ENCODE measurements around the gene RGP1. TPM values are rescaled to one million over a fixed set of nuclear protein-coding genes. Genes with fewer than 3 reads are reported as not detected.

The RGP1 gene
- polyA plus RNA-seq, 1 of the 3 experiments (the other 2 are of a cell fraction): 16.1 TPM

DNA sequence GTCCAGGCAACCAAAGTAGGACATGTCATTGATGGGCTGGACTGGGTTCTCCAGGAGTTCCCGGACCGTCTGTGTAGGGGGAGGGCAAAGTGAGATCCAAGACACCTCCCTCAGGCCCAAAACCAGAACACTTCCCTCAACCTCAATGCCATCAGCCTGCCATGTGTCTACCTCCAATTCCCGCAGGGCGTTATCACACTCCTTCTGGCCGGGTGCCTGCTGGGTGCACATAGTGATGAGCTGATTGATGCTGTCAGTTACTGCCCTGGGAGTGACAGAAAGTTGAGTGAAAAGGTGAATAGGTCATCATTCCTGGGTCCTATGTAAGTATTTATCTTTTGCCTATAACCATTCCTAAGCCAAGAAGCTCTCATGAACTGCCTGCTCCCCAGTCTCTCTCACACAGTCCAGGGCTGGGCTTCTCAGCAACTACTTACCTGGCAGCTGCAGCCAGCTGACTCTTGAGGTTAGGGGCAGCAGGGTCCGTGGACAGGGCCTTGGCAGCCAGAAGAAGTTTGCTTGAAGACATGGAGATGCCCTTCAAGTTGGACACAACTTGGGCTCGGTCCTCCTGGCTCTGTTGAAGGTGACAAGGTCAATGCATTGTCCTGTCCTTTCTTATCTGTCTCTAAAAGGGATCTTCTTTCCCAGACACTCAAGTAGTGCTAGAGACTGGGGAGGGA, 38.1 kb upstream of the RGP1 start (continued):
- TF ChIP-seq EZH2phosphoT487 (IDR thresholded peaks at IDR 0.05; ENCODE audit: borderline replicate concordance, low read depth) (no peak), FOXM1 (IDR thresholded peaks at IDR 0.05; ENCODE audit: low read depth) (no peak), JUND (IDR thresholded peaks at IDR 0.05) (no peak), RCOR1 (IDR thresholded peaks at IDR 0.05; ENCODE audit: low read length) (no peak)
- TF ChIP-seq, protein P1, sequence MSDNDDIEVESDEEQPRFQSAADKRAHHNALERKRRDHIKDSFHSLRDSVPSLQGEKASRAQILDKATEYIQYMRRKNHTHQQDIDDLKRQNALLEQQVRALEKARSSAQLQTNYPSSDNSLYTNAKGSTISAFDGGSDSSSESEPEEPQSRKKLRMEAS (IDR thresholded peaks at IDR 0.05; ENCODE audit: low read depth): no peak
- TF ChIP-seq, protein P2, sequence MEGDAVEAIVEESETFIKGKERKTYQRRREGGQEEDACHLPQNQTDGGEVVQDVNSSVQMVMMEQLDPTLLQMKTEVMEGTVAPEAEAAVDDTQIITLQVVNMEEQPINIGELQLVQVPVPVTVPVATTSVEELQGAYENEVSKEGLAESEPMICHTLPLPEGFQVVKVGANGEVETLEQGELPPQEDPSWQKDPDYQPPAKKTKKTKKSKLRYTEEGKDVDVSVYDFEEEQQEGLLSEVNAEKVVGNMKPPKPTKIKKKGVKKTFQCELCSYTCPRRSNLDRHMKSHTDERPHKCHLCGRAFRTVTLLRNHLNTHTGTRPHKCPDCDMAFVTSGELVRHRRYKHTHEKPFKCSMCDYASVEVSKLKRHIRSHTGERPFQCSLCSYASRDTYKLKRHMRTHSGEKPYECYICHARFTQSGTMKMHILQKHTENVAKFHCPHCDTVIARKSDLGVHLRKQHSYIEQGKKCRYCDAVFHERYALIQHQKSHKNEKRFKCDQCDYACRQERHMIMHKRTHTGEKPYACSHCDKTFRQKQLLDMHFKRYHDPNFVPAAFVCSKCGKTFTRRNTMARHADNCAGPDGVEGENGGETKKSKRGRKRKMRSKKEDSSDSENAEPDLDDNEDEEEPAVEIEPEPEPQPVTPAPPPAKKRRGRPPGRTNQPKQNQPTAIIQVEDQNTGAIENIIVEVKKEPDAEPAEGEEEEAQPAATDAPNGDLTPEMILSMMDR (IDR thresholded peaks at IDR 0.05): no peak

DNA sequence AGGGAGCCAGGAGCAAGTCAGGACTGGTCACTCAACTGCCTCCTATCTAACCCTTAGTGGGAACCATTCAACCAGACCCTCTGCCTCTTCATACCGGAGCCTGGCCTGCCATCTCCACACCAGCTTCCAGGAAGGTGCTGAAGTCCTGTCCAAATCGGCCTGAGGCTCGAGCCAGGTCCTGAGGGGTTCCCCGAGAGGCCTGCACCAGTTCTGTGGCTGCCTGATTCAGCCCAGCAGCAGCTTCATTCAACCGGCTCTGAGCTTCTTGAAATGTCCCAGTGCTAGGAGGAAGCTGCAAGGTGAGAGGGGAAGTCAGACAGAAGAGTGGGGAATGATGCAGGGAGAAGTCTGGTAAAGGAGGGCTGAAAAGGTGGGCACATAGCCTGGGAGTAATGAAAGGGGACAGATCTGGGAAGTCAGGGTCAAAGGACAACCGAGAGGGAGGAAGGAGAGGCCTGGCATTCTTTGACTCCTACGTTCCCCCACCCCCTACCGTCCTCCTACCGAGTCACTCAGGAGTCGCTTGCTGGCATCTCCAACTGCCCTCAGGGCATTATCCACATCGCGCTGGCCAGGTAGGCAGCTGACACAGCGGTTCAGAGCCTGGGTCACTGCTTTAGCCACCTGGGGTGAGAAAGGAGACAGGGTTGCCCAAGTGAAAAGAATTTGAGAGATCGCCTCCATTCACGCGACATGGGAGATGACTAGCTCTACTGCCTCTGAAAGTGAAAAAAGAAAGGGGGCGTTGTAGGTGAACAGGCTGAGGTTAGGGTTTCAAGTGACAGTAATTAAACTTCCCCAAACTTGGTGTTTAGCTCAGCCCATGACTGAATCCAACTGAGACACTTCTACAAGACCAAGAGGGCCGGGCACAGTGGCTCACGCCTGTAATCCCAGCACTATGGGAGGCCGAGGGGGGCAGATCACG, 37.3 kb upstream of the RGP1 start:
- H3K9me3 ChIP-seq: no peaks in the 10 kb centered on the region
- ChIA-PET POLR2A (no interaction called here), CTCF (interaction anchor here (0.7 to 19.9 kb wide), 8 partner anchors 16 to 158 kb away, joined by 3 to 183 read pairs (median 4); partner anchors contain the start of genes CREB3 and TLN1)
- peaks cover 70 to 84% of the 10 kb centered on the region in 2 experiments for H3K36me3 ChIP-seq (replicated peaks in 1 of 2; ENCODE audit: control insufficient read depth in 1 of 2, insufficient read depth in 2 of 2, low read length in 1 of 2)
- WGBS (ENCODE audit: low lambda C conversion rate): 89% methylated on average over 21 of the region's 21 CpGs
- H3F3A ChIP-seq (replicated peaks; ENCODE audit: insufficient read depth): peaks cover 11% of the 10 kb centered on the region
- no peak overlapping the region for H3K4me2 ChIP-seq
- H3K9ac ChIP-seq: no peak overlapping the region
- no peak overlapping the region for H3K27ac ChIP-seq (ENCODE audit: low read depth in 2 of 2, low read length in 1 of 2)
- no peaks in the 10 kb centered on the region; the same call in 1 of the 2 replicates for H3K79me2 ChIP-seq (ENCODE audit: insufficient read depth)
- no peaks in the 10 kb centered on the region for H3K9me2 ChIP-seq
- DNase-seq: no peak
- H3K4me3 ChIP-seq (ENCODE audit: low read depth in 2 of 2, low read length in 1 of 2): no peak overlapping the region
- H3K27me3 ChIP-seq (ENCODE audit: insufficient read depth): no peaks in the 10 kb centered on the region
- H3K4me1 ChIP-seq (ENCODE audit: control insufficient read depth in 1 of 2, insufficient read depth in 2 of 2, low read depth in 1 of 2, low read length in 1 of 2): no peaks in the 10 kb centered on the region
- H4K20me1 ChIP-seq (ENCODE audit: insufficient read depth): no peaks in the 10 kb centered on the region
- H2AFZ ChIP-seq (ENCODE audit: low read depth): no peak overlapping the region
- TF ChIP-seq EP300 (IDR thresholded peaks at IDR 0.05; ENCODE audit: borderline replicate concordance in 1 of 2, low read depth in 1 of 2, low read length in 1 of 2) (no peak), FOSL2 (IDR thresholded peaks at IDR 0.05; ENCODE audit: borderline replicate concordance, low read depth) (no peak), EZH2phosphoT487 (IDR thresholded peaks at IDR 0.05; ENCODE audit: borderline replicate concordance, low read depth) (no peak), JUND (IDR thresholded peaks at IDR 0.05) (no peak), GABPA (IDR thresholded peaks at IDR 0.05; ENCODE audit: low read depth) (no peak), GATA2 (CRISPR knock-in tag; IDR thresholded peaks at IDR 0.05) (no peak)
- TF ChIP-seq, protein P3, sequence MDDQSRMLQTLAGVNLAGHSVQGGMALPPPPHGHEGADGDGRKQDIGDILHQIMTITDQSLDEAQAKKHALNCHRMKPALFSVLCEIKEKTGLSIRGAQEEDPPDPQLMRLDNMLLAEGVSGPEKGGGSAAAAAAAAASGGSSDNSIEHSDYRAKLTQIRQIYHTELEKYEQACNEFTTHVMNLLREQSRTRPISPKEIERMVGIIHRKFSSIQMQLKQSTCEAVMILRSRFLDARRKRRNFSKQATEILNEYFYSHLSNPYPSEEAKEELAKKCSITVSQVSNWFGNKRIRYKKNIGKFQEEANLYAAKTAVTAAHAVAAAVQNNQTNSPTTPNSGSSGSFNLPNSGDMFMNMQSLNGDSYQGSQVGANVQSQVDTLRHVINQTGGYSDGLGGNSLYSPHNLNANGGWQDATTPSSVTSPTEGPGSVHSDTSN (IDR thresholded peaks at IDR 0.05): no peak
- TF ChIP-seq, protein P4, sequence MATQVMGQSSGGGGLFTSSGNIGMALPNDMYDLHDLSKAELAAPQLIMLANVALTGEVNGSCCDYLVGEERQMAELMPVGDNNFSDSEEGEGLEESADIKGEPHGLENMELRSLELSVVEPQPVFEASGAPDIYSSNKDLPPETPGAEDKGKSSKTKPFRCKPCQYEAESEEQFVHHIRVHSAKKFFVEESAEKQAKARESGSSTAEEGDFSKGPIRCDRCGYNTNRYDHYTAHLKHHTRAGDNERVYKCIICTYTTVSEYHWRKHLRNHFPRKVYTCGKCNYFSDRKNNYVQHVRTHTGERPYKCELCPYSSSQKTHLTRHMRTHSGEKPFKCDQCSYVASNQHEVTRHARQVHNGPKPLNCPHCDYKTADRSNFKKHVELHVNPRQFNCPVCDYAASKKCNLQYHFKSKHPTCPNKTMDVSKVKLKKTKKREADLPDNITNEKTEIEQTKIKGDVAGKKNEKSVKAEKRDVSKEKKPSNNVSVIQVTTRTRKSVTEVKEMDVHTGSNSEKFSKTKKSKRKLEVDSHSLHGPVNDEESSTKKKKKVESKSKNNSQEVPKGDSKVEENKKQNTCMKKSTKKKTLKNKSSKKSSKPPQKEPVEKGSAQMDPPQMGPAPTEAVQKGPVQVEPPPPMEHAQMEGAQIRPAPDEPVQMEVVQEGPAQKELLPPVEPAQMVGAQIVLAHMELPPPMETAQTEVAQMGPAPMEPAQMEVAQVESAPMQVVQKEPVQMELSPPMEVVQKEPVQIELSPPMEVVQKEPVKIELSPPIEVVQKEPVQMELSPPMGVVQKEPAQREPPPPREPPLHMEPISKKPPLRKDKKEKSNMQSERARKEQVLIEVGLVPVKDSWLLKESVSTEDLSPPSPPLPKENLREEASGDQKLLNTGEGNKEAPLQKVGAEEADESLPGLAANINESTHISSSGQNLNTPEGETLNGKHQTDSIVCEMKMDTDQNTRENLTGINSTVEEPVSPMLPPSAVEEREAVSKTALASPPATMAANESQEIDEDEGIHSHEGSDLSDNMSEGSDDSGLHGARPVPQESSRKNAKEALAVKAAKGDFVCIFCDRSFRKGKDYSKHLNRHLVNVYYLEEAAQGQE (IDR thresholded peaks at IDR 0.05; ENCODE audit: low read depth, low read length): no peak
- TF ChIP-seq, protein P5, sequence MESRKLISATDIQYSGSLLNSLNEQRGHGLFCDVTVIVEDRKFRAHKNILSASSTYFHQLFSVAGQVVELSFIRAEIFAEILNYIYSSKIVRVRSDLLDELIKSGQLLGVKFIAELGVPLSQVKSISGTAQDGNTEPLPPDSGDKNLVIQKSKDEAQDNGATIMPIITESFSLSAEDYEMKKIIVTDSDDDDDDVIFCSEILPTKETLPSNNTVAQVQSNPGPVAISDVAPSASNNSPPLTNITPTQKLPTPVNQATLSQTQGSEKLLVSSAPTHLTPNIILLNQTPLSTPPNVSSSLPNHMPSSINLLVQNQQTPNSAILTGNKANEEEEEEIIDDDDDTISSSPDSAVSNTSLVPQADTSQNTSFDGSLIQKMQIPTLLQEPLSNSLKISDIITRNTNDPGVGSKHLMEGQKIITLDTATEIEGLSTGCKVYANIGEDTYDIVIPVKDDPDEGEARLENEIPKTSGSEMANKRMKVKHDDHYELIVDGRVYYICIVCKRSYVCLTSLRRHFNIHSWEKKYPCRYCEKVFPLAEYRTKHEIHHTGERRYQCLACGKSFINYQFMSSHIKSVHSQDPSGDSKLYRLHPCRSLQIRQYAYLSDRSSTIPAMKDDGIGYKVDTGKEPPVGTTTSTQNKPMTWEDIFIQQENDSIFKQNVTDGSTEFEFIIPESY (IDR thresholded peaks at IDR 0.05; ENCODE audit: borderline replicate concordance, low read depth): no peak
- TF ChIP-seq, protein P2 (IDR thresholded peaks at IDR 0.05): no peak
- TF ChIP-seq, protein P6, sequence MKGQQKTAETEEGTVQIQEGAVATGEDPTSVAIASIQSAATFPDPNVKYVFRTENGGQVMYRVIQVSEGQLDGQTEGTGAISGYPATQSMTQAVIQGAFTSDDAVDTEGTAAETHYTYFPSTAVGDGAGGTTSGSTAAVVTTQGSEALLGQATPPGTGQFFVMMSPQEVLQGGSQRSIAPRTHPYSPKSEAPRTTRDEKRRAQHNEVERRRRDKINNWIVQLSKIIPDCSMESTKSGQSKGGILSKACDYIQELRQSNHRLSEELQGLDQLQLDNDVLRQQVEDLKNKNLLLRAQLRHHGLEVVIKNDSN (IDR thresholded peaks at IDR 0.05; ENCODE audit: borderline replicate concordance, low read depth): no peak
